SJSA1 (cell line): ENCODE measurements around the gene LRP2BP. TPM values are rescaled to one million over a fixed set of nuclear protein-coding genes. Genes with fewer than 3 reads are reported as not detected.
"Not testable (repeated sequence)": the region's sequence is repeated elsewhere in the genome, so short reads cannot be mapped to it uniquely, and the experiment has no call there.

Source experiments
- DNase-seq, 2 experiments: peaks; one replicate each; pipeline ENCODE4 v3.0.0-alpha.2; 2015 to 2020; ENCODE audit warnings: low spot score in 2 of 2, low read depth in 1 of 2
- H3K27ac ChIP-seq: fragments of 250-450 bp; sonication (Bioruptor Pico); 2 replicates; pipeline ENCODE4 v1.5.1; 2020; ENCODE audit warnings: mild to moderate bottlenecking, moderate library complexity
- H3K27me3 ChIP-seq: fragments of 250-450 bp; sonication (Bioruptor Pico); replicated peaks from 2 replicates; pipeline ENCODE4 v1.5.1; 2020; ENCODE audit warnings: mild to moderate bottlenecking, moderate library complexity
- H3K36me3 ChIP-seq: fragments of 250-450 bp; sonication (Bioruptor Pico); 2 replicates; pipeline ENCODE4 v1.5.1; 2020; ENCODE audit warnings: mild to moderate bottlenecking
- H3K4me1 ChIP-seq: fragments of 250-450 bp; sonication (Bioruptor Pico); replicated peaks from 2 replicates; pipeline ENCODE4 v1.6.1; 2021; ENCODE audit warnings: mild to moderate bottlenecking
- H3K4me3 ChIP-seq: fragments of 250-450 bp; sonication (Bioruptor Pico); 2 replicates; pipeline ENCODE4 v1.5.1; 2020; ENCODE audit warnings: mild to moderate bottlenecking
- H3K9me3 ChIP-seq: fragments of 250-450 bp; sonication (Bioruptor Pico); replicated peaks from 2 replicates; pipeline ENCODE4 v1.5.1; 2020; ENCODE audit warnings: mild to moderate bottlenecking
- total RNA-seq: library from RNA; depleted of rRNA; stranded (reverse); fragments of >200 nt; shearing (Covaris generic); gene quantifications from 2 replicates; pipeline ENCODE4 v1.2.3, GENCODE V29; 2014

LRP2BP gene
- total RNA-seq, 1 experiment from 2014 or later, result 0.29 TPM

- H3K36me3 ChIP-seq, result peaks cover 13% of the 10 kb centered on the region
- H3K4me3 ChIP-seq, result no peak overlapping the region
- no peak for DNase-seq
- peaks cover 32% of the 10 kb centered on the region for H3K4me1 ChIP-seq
- no peaks in the 10 kb centered on the region for H3K9me3 ChIP-seq
- no peaks in the 10 kb centered on the region for H3K27me3 ChIP-seq
- no peak overlapping the region for H3K27ac ChIP-seq
Observed at GRCh38 chr4:185343726-185344581, 51.8 kb downstream of the LRP2BP start.

DNA sequence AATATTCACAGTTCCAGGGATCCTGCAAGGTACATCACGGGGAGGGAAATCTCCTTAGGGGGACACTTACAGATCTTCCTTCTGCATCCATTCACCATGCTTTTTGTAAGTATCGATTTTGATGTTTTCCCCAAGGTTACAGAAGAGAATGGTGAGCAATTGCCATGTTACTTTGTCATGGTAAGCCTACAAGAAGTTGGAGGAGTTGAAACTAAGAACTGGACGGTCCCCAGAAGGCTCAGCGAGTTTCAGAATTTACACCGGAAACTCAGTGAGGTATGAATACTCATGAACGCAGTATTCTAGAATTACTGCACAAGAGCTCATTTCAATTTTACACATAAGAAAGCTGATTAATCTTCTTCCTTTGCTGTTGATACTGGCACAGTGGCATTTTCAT is 53.9 kb downstream of the LRP2BP start:
- Histone ChIP-seq H3K4me1 (peaks cover 23% of the 10 kb centered on the region), H3K27me3 (no peaks in the 10 kb centered on the region), H3K4me3 (no peak overlapping the region), H3K27ac (no peak overlapping the region), H3K36me3 (peaks cover 14% of the 10 kb centered on the region), H3K9me3 (no peaks in the 10 kb centered on the region)
- DNase-seq, result no peak

DNA sequence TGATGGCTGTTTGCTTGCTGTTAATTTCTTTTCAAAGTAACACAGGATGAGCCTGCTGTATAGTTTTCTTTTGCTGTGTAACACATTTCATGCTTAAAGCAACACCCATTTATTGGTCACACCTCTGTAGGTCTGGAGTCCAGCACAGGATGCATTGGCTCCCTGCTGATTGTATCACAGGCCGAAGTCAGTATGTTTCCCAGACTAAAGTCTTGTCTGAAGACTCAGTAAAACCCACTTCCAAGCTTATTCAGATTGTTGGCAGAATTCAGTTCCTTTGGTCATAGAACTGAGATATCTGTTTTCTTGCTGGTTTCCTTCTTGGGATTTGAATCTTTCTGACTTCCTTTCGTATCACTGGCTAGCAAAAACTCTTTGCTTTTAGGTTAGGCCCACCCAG is 54.3 kb downstream of the LRP2BP start:
- no peaks in the 10 kb centered on the region for H3K27me3 ChIP-seq
- H3K27ac ChIP-seq, result no peak overlapping the region
- peaks cover 19% of the 10 kb centered on the region for H3K4me1 ChIP-seq
- H3K36me3 ChIP-seq, result peaks cover 14% of the 10 kb centered on the region
- no peak for DNase-seq
- H3K9me3 ChIP-seq, result no peaks in the 10 kb centered on the region
- H3K4me3 ChIP-seq, result no peak overlapping the region

- no peaks in the 10 kb centered on the region for H3K27me3 ChIP-seq
- H3K27ac ChIP-seq, result no peak overlapping the region
- H3K9me3 ChIP-seq, result no peaks in the 10 kb centered on the region
- H3K4me1 ChIP-seq, result peaks cover 14% of the 10 kb centered on the region
- H3K4me3 ChIP-seq, result no peak overlapping the region
- H3K36me3 ChIP-seq, result peaks cover 14% of the 10 kb centered on the region
- no peak for DNase-seq
Observed at GRCh38 chr4:185339941-185340340, 55.8 kb downstream of the LRP2BP start.

- no peak overlapping the region for H3K27ac ChIP-seq
- H3K27me3 ChIP-seq, result no peaks in the 10 kb centered on the region
- DNase-seq, result no peak
- no peaks in the 10 kb centered on the region for H3K4me1 ChIP-seq
- no peaks in the 10 kb centered on the region for H3K9me3 ChIP-seq
- peaks cover 7% of the 10 kb centered on the region for H3K36me3 ChIP-seq
- no peak overlapping the region for H3K4me3 ChIP-seq
Observed at GRCh38 chr4:185335579-185335978, 60.1 kb downstream of the LRP2BP start.

GRCh38 chr4:185334326-185334725 is 61.4 kb downstream of the LRP2BP start:
- peaks cover 12% of the 10 kb centered on the region for H3K4me1 ChIP-seq
- H3K27me3 ChIP-seq, result no peaks in the 10 kb centered on the region
- H3K9me3 ChIP-seq, result no peaks in the 10 kb centered on the region
- H3K27ac ChIP-seq, result no peak overlapping the region
- no peak for DNase-seq
- H3K36me3 ChIP-seq, result peaks cover 7% of the 10 kb centered on the region
- H3K4me3 ChIP-seq, result no peak overlapping the region

GRCh38 chr4:185332575-185333464 is 62.9 kb downstream of the LRP2BP start:
- Histone ChIP-seq H3K27me3 (no peaks in the 10 kb centered on the region), H3K4me1 (peaks cover 12% of the 10 kb centered on the region), H3K36me3 (no peaks in the 10 kb centered on the region), H3K4me3 (no peak overlapping the region), H3K27ac (no peak overlapping the region), H3K9me3 (no peaks in the 10 kb centered on the region)
- no peak for DNase-seq

- not testable (repeated sequence) for H3K36me3 ChIP-seq, DNase-seq, H3K27ac ChIP-seq, H3K9me3 ChIP-seq, H3K4me3 ChIP-seq, H3K27me3 ChIP-seq
- peaks cover 12% of the 10 kb centered on the region for H3K4me1 ChIP-seq
Observed at GRCh38 chr4:185329879-185330510, 65.7 kb downstream of the LRP2BP start.

DNA sequence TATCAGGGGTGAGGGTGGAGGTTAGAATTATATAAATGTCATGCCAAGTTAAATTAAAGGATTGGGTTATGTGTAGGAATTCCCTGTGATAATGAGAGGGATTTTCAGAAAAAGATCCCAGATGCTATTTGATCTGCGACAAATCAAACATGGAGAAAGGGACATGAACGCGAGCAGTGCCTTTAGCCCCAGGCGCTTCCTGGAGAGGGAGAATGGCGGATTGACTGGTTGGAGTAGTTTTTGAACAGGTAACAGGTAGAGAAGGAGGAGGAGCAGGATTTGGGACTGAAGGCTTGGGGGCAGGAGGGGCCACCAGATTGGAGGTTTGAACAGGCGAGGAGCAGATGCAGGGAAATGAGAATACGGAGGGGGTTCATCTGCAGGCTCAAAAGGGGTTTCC is 67.1 kb downstream of the LRP2BP start:
- Histone ChIP-seq H3K4me1 (peaks cover 12% of the 10 kb centered on the region), H3K27ac (no peak overlapping the region), H3K4me3 (no peak overlapping the region), H3K36me3 (no peaks in the 10 kb centered on the region), H3K27me3 (no peaks in the 10 kb centered on the region), H3K9me3 (no peaks in the 10 kb centered on the region)
- no peak for DNase-seq

DNA sequence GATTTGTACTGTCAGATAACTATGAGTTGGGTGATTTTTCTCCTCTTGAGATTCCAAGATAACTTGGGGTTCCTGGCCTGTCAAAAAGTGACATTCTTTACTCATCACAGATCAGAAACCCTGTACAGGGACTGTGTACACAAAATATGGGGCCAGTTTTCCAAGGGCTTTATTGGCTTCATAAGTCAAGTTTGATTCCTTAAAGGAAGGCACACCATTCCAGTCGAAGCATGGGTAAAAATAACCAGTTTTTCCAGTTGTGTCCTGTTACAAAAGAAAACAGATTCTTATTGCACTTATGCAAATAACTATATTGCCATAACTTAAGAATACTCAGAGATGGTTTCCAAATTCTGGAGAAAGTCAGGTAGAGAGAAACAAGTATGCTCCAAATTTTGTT is 70.0 kb downstream of the LRP2BP start:
- H3K36me3 ChIP-seq, result peaks cover 11% of the 10 kb centered on the region; the same call in 1 of the 2 replicates
- H3K27me3 ChIP-seq, DNase-seq: not testable (repeated sequence)

DNA sequence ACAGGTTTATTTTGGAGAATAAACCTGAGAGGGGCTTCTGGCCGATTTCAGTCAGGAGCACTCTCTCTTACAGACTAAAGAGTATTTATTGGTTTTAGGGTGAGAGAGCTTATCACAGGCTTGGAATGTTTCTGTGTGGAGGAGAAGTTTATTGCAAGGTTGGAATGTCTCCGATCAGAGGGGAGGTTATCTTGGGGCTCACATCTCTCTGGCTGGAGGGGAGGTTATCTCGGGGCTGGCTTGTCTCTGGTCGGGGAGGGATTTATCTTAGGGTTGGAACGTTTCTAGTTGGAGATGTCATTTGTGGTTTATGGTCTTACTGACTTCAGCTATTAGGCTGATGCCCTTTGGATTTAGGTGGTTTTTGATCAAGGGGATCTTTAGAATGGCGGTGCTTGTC is 71.4 kb downstream of the LRP2BP start:
- not testable (repeated sequence) for H3K27ac ChIP-seq, H3K9me3 ChIP-seq, H3K27me3 ChIP-seq, H3K4me1 ChIP-seq, H3K4me3 ChIP-seq, DNase-seq
- peaks cover 16% of the 10 kb centered on the region; the same call in 1 of the 2 replicates for H3K36me3 ChIP-seq

More for the DNA sequence above, 70.0 kb downstream of the LRP2BP start:
- not testable (repeated sequence) for H3K27ac ChIP-seq, H3K9me3 ChIP-seq, H3K4me3 ChIP-seq
- peaks cover 12% of the 10 kb centered on the region for H3K4me1 ChIP-seq

DNA sequence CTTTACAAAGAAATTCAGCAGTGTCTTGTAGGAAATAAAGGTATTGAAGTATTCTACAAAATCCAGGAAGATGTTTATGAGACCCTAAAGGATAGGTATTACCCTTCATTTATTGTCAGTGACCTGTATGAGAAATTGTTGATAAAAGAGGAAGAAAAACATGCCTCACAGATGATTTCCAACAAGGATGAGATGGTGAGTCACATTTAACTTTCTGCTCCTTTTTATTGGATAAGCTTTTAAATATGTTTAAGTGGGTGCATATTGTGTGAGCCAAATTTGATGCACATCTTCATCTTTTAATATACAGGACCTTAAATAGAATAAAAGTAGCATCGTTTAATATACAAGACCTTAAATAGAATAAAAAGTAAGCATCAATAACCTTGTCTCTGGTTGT is 72.1 kb downstream of the LRP2BP start:
- Histone ChIP-seq H3K4me3 (no peak overlapping the region), H3K9me3 (no peaks in the 10 kb centered on the region), H3K27ac (no peak overlapping the region), H3K36me3 (peaks cover 16% of the 10 kb centered on the region; the same call in 1 of the 2 replicates), H3K27me3 (no peaks in the 10 kb centered on the region), H3K4me1 (peaks cover 6% of the 10 kb centered on the region; the same call in 1 of the 2 replicates)
- no peak for DNase-seq

DNA sequence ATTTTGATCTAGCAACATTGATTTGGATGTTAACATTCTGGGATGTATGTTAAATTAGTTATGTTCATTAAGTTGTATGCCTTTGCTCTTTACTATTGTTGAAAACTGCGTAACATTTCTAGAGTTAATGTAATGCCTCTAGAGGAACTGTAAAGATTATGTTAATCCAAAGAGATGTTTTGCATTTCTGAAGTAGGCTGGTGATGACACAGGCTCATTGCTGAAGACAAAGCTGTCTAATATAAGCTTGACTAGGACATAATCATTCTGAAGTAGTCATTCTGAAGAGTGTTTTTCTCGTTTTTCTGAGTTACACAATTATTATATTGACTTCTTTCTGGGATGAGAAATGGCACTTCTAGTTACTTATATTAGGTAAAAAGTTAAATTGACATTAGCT is 72.9 kb downstream of the LRP2BP start:
- Histone ChIP-seq H3K27ac (no peak overlapping the region), H3K9me3 (no peaks in the 10 kb centered on the region), H3K4me1 (peaks cover 10% of the 10 kb centered on the region; the same call in 1 of the 2 replicates), H3K4me3 (no peak overlapping the region), H3K36me3 (peaks cover 16% of the 10 kb centered on the region; the same call in 1 of the 2 replicates), H3K27me3 (no peaks in the 10 kb centered on the region)
- no peak for DNase-seq
